D721Med (cell line): ENCODE results near the gene DNAJC4.

Experiments used
- DNase-seq: peaks from one replicate; pipeline ENCODE4 v3.0.0; 2011; ENCODE audit warnings: low spot score; ENCODE audit not compliant: insufficient read length
- FAIRE-seq: peaks from 2 replicates; lab custom pipeline; 2011; peaks lifted over from hg19 to GRCh38; lab: Jason Lieb, UNC
- TF ChIP-seq, protein P1 (sequence below): IDR thresholded peaks from 2 replicates; pipeline ENCODE4 v1.5.1; 2012; ENCODE audit warnings: mild to moderate bottlenecking, control low read depth; ENCODE audit not compliant: insufficient read depth; ENCODE audit errors: missing control alignments

Gene DNAJC4

DNA sequence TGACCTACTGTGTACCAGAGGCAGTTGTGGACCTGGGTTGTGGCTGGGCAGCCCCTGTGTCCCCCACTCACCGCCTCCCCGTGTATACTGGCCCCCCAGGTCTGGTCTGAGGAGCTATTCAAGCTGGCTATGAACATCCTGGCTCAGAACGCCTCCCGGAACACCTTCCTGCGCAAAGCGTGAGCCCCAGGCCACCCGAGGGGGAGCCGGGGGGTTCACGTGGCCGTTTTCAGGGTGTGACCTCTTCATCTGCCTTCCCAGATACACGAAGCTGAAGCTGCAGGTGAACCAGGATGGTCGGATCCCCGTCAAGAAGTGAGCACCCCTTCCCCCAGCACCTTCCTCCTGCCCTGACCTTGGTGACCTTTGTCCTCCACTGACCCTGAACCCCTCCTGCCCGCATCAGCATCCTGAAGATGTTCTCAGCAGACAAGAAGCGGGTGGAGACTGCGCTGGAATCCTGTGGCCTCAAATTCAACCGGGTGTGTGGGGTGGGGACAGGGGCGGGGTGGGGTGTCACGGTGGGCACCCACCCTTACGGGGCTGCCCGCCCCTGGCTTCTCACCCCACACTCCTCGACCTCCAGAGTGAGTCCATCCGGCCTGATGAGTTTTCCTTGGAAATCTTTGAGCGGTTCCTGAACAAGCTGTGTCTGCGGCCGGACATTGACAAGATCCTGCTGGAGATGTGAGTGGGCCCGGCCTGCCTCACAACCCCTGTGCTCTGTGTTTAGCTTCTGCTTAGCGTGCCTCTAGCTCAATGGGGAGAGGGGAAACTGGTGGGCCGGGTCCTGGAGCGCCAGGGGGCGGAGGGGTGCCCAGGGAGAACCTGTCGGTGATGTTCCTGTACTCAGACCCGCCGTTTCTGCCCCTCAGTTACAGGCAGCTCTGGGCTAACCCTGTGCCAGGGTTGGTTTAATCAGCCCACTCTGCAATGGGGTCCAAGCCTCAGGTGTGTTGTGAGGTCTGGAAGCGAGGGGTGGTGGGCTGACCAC lies 25.1 kb downstream of the DNAJC4 start:
- DNase-seq (no peak), FAIRE-seq (no peak)
- TF ChIP-seq, protein P1, sequence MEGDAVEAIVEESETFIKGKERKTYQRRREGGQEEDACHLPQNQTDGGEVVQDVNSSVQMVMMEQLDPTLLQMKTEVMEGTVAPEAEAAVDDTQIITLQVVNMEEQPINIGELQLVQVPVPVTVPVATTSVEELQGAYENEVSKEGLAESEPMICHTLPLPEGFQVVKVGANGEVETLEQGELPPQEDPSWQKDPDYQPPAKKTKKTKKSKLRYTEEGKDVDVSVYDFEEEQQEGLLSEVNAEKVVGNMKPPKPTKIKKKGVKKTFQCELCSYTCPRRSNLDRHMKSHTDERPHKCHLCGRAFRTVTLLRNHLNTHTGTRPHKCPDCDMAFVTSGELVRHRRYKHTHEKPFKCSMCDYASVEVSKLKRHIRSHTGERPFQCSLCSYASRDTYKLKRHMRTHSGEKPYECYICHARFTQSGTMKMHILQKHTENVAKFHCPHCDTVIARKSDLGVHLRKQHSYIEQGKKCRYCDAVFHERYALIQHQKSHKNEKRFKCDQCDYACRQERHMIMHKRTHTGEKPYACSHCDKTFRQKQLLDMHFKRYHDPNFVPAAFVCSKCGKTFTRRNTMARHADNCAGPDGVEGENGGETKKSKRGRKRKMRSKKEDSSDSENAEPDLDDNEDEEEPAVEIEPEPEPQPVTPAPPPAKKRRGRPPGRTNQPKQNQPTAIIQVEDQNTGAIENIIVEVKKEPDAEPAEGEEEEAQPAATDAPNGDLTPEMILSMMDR: no peak

DNA sequence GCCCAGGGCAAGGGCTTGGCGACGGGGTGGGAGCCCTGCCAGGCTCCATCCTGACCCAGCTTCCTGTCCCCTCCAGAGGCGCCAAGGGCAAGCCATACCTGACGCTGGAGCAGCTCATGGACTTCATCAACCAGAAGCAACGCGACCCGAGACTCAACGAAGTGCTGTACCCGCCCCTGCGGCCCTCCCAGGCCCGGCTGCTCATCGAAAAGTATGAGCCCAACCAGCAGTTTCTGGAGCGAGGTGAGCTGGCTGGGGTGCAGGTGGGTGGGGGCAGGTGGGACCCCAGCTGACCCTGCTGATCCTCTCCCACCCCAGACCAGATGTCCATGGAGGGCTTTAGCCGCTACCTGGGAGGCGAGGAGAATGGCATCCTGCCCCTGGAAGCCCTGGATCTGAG lies 26.0 kb downstream of the DNAJC4 start:
- no peak for FAIRE-seq
- TF ChIP-seq, protein P1: no peak
- DNase-seq: no peak

DNA sequence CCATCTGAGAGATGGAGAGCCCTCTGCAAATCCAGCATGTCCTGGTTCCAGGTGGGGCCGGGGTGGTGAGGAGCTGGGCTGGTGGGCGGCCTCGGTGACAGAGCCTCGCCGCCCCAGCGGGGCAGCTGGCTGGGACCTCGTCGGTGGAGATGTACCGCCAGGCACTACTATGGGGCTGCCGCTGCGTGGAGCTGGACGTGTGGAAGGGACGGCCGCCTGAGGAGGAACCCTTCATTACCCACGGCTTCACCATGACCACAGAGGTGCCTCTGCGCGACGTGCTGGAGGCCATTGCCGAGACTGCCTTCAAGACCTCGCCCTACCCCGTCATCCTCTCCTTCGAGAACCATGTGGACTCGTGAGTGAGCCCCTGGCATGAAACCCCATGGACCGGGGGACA lies 28.0 kb downstream of the DNAJC4 start:
- TF ChIP-seq, protein P1: no peak
- FAIRE-seq (no peak), DNase-seq (no peak)

DNA sequence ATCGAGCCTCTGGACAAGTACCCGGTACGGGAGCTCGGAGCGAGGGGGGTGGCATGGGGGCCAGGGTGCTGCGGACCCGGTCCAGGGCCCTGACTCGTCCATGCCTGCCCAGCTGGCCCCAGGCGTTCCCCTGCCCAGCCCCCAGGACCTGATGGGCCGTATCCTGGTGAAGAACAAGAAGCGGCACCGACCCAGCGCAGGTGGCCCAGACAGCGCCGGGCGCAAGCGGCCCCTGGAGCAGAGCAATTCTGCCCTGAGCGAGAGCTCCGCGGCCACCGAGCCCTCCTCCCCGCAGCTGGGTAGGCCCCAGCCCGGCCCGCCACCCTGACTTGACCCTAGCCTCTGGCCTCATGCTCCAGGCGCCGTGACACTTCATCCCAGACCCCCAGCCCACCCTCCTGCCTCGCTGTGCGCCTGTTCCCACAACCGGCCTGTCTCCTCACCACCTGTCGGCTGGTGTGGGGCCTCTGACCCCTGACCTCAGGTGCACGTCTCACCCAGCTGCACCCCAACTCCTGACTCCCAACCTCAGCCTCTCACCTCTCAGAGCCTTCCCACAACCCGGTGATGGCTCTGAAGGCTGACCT lies 28.7 kb downstream of the DNAJC4 start:
- FAIRE-seq (no peak), DNase-seq (no peak)
- TF ChIP-seq, protein P1: no peak

DNA sequence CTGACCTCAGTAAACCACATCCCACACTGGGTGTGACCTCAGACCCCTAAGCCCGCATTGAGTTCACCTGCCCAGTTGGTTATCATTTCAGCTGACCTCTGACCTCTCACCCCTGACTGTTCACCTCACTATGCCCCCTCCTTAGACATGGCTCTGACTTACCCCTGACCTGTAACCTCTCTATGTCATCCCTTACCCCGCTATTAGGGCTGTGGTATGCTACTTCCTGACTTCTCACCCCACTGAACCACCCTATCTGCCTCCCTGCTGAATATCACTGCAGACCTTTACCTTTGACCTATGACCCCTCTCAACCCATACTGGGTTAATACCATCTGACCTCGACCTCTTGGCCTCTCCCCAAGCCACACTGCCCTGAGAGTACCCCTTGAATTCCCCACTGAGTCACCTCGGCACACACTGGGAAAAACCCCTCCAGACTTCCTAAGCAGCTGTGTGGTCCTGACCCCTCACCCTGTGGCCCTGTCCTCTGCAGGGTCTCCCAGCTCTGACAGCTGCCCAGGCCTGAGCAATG lies 29.3 kb downstream of the DNAJC4 start:
- TF ChIP-seq, protein P1: no peak
- FAIRE-seq (no peak), DNase-seq (no peak)

DNA sequence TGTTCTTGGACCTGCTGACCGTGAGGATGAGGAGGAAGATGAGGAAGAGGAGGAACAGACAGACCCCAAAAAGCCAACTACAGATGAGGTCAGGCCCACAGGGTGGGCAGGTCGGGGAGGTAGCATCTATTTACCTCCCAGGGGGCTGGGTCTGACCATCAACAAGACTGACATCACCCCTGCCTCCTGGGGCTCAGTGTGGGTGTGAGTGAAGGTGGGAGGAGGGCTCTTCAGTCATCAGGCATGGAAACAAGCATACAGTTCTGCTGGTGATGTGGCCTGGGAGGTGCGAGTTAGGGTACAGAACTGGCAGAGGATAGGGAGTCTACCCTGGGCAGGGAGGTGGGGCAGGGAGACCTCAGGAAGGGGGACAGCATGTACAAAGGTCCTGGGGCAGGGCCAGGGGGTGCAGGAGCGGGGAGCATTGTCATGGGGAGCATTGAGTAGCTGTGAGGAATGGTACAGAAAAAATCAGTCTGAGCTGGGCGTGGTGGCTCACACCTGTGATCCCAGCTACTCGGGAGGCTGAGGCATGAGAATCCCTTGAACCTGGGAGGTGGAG lies 29.9 kb downstream of the DNAJC4 start:
- TF ChIP-seq, protein P1: no peak
- FAIRE-seq (no peak), DNase-seq (no peak)
